ENCODE results near the gene IFT74.

DNA sequence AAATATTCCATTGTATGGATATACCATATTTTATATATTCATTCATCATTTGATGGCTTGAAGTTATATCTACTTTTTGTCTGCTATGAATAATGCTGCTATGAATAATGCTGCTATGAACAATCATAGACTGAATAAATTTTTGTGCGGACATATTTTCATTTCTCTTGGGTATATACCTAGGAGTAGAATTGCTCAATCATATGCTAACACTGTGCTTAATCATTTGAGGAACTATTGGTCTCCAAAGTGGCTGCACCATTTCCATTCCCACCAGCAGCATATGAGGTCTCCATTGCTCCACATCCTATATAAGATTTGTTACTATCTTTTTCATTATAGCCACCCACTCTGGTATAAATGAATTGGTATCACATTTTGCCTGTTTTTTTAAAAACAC is 134.5 kb downstream of the IFT74 start:
- TF ChIP-seq, protein P1, sequence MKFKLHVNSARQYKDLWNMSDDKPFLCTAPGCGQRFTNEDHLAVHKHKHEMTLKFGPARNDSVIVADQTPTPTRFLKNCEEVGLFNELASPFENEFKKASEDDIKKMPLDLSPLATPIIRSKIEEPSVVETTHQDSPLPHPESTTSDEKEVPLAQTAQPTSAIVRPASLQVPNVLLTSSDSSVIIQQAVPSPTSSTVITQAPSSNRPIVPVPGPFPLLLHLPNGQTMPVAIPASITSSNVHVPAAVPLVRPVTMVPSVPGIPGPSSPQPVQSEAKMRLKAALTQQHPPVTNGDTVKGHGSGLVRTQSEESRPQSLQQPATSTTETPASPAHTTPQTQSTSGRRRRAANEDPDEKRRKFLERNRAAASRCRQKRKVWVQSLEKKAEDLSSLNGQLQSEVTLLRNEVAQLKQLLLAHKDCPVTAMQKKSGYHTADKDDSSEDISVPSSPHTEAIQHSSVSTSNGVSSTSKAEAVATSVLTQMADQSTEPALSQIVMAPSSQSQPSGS (CRISPR knock-in tag; IDR thresholded peaks at IDR 0.05; ENCODE audit: borderline replicate concordance, low read depth), result no peak
- TF ChIP-seq NFYB (CRISPR knock-in tag; conservative IDR thresholded peaks at IDR 0.05; ENCODE audit: low read depth) (no peak), CREM (CRISPR knock-in tag; IDR thresholded peaks at IDR 0.05) (no peak)
- TF ChIP-seq, protein P2, sequence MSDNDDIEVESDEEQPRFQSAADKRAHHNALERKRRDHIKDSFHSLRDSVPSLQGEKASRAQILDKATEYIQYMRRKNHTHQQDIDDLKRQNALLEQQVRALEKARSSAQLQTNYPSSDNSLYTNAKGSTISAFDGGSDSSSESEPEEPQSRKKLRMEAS (CRISPR knock-in tag; IDR thresholded peaks at IDR 0.05), result no peak
- TF ChIP-seq, protein P3, sequence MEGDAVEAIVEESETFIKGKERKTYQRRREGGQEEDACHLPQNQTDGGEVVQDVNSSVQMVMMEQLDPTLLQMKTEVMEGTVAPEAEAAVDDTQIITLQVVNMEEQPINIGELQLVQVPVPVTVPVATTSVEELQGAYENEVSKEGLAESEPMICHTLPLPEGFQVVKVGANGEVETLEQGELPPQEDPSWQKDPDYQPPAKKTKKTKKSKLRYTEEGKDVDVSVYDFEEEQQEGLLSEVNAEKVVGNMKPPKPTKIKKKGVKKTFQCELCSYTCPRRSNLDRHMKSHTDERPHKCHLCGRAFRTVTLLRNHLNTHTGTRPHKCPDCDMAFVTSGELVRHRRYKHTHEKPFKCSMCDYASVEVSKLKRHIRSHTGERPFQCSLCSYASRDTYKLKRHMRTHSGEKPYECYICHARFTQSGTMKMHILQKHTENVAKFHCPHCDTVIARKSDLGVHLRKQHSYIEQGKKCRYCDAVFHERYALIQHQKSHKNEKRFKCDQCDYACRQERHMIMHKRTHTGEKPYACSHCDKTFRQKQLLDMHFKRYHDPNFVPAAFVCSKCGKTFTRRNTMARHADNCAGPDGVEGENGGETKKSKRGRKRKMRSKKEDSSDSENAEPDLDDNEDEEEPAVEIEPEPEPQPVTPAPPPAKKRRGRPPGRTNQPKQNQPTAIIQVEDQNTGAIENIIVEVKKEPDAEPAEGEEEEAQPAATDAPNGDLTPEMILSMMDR (IDR thresholded peaks at IDR 0.05), result no peak
- TF ChIP-seq, protein P4, sequence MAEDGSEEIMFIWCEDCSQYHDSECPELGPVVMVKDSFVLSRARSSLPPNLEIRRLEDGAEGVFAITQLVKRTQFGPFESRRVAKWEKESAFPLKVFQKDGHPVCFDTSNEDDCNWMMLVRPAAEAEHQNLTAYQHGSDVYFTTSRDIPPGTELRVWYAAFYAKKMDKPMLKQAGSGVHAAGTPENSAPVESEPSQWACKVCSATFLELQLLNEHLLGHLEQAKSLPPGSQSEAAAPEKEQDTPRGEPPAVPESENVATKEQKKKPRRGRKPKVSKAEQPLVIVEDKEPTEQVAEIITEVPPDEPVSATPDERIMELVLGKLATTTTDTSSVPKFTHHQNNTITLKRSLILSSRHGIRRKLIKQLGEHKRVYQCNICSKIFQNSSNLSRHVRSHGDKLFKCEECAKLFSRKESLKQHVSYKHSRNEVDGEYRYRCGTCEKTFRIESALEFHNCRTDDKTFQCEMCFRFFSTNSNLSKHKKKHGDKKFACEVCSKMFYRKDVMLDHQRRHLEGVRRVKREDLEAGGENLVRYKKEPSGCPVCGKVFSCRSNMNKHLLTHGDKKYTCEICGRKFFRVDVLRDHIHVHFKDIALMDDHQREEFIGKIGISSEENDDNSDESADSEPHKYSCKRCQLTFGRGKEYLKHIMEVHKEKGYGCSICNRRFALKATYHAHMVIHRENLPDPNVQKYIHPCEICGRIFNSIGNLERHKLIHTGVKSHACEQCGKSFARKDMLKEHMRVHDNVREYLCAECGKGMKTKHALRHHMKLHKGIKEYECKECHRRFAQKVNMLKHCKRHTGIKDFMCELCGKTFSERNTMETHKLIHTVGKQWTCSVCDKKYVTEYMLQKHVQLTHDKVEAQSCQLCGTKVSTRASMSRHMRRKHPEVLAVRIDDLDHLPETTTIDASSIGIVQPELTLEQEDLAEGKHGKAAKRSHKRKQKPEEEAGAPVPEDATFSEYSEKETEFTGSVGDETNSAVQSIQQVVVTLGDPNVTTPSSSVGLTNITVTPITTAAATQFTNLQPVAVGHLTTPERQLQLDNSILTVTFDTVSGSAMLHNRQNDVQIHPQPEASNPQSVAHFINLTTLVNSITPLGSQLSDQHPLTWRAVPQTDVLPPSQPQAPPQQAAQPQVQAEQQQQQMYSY (CRISPR knock-in tag; IDR thresholded peaks at IDR 0.05), result no peak

All from WTC11 (cell line).